Endodermal cell (in vitro differentiated cells): ENCODE data around the gene SERPINA1. TPM values are rescaled to one million over a fixed set of nuclear protein-coding genes. Genes with fewer than 3 reads are reported as not detected.
A peak's percentile ranks its signal among the peaks of the same experiment; 100 is the strongest.

Experiments
- DNase-seq: peaks from one replicate; pipeline ENCODE4 v3.0.0-alpha.2; 2017
- H3K27ac ChIP-seq: 2 replicates; pipeline ENCODE4 v1.5.1; 2013; ENCODE audit warnings: mild to moderate bottlenecking, low read depth, low read length, moderate library complexity
- H3K27me3 ChIP-seq: 2 replicates; pipeline ENCODE4 v1.6.1; 2013; ENCODE audit warnings: mild to moderate bottlenecking, low read length, moderate library complexity; ENCODE audit not compliant: insufficient read depth, control insufficient read depth, poor library complexity, severe bottlenecking
- H3K36me3 ChIP-seq: 2 replicates; pipeline ENCODE4 v1.7.0; 2013; ENCODE audit warnings: mild to moderate bottlenecking, low read length, moderate library complexity; ENCODE audit not compliant: control insufficient read depth, insufficient read depth
- H3K4me1 ChIP-seq: one replicate; pipeline ENCODE4 v1.7.0; 2013; ENCODE audit warnings: low read length; ENCODE audit not compliant: control insufficient read depth, insufficient read depth
- H3K4me3 ChIP-seq: 2 replicates; pipeline ENCODE4 v1.5.1; 2013; ENCODE audit warnings: mild to moderate bottlenecking, low read length, moderate library complexity
- H3K9ac ChIP-seq: 2 replicates; pipeline ENCODE4 v1.6.1; 2013; ENCODE audit warnings: mild to moderate bottlenecking, low read length, moderate library complexity; ENCODE audit not compliant: poor library complexity, severe bottlenecking; ENCODE audit errors: extremely low read depth
- H3K9me3 ChIP-seq: 2 replicates; pipeline ENCODE4 v1.6.1; 2013; ENCODE audit warnings: mild to moderate bottlenecking, low read length, moderate library complexity; ENCODE audit not compliant: control insufficient read depth
- H3K27ac Mint-ChIP-seq: 2 replicates; pipeline ENCODE4 v1.8.0; 2020; ENCODE audit warnings: mixed read lengths
- H3K27me3 Mint-ChIP-seq: 2 replicates; pipeline ENCODE4 v1.8.0; 2021; ENCODE audit warnings: mild to moderate bottlenecking, mixed read lengths; ENCODE audit not compliant: insufficient read depth
- H3K36me3 Mint-ChIP-seq: 2 replicates; pipeline ENCODE4 v1.8.0; 2020; ENCODE audit warnings: low read depth, mixed read lengths
- H3K4me1 Mint-ChIP-seq: 2 replicates; pipeline ENCODE4 v1.8.0; 2020; ENCODE audit warnings: mixed read lengths
- H3K4me3 Mint-ChIP-seq: 2 replicates; pipeline ENCODE4 v1.8.0; 2020; ENCODE audit warnings: mild to moderate bottlenecking, moderate library complexity, mixed read lengths
- H3K9me3 Mint-ChIP-seq: 2 replicates; pipeline ENCODE4 v1.8.0; 2020; ENCODE audit warnings: mild to moderate bottlenecking, mixed read lengths
- WGBS, 2 experiments: methylation state at CpG; one replicate each; pipeline versions ENCODE4 v1.1.5 to v1.1.7; 2013; ENCODE audit warnings: missing lambda C conversion rate in 2 of 2, mixed read lengths in 1 of 2; ENCODE audit not compliant: insufficient coverage in 1 of 2, insufficient read length in 1 of 2; 5-methylcytosine and 5-hydroxymethylcytosine counted together
- total RNA-seq, 2 donors: library from RNA; stranded (reverse); fragmentation: NEBNext Ultra II Directional in 1 of 2; extraction: Animal tissue kit (Norgen Biotek cat#: 25700) in 1 of 2; gene quantifications; 2 replicates in 1 of 2; 3 replicates in 1 of 2; pipeline ENCODE4 v1.2.1, GENCODE V29; 2021
- TF ChIP-seq, protein P1 (sequence below): fragments of 200-600 bp; sonication (generic); conservative IDR thresholded peaks from 2 replicates; pipeline ENCODE4 v1.5.0; 2021; ENCODE audit warnings: antibody characterized with exemption, mild to moderate bottlenecking

Gene SERPINA1
- total RNA-seq, 2 donors from 2014 or later = 1.2 TPM; not detected in 1

DNA sequence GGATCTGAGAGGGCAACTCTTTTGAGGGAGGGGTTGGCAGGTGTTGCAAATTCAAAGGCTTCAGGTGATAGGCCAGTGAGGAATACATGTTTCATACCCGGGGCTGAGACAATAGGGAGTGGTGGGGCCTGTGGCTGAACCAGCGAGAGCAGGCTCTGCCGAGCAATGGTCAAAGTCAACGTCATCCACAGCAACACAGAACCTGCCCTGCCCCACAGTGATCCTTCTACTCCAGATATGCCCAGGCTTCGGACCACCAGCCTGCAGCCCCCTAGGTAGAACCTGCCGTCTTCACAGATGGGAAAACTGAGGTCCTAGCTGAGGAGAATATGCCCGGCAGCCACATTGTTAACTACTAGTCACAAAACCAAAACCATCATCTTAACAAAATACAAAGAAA lies 4.1 kb downstream of the SERPINA1 start:
- H3K36me3 Mint-ChIP-seq = no peaks in the 10 kb centered on the region
- TF ChIP-seq, protein P1, sequence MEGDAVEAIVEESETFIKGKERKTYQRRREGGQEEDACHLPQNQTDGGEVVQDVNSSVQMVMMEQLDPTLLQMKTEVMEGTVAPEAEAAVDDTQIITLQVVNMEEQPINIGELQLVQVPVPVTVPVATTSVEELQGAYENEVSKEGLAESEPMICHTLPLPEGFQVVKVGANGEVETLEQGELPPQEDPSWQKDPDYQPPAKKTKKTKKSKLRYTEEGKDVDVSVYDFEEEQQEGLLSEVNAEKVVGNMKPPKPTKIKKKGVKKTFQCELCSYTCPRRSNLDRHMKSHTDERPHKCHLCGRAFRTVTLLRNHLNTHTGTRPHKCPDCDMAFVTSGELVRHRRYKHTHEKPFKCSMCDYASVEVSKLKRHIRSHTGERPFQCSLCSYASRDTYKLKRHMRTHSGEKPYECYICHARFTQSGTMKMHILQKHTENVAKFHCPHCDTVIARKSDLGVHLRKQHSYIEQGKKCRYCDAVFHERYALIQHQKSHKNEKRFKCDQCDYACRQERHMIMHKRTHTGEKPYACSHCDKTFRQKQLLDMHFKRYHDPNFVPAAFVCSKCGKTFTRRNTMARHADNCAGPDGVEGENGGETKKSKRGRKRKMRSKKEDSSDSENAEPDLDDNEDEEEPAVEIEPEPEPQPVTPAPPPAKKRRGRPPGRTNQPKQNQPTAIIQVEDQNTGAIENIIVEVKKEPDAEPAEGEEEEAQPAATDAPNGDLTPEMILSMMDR = no peak
- 93 to 94% methylated on average over 3 to 7 of the region's 7 CpGs for WGBS, 2 experiments
- H3K27me3 Mint-ChIP-seq = peaks cover 11% of the 10 kb centered on the region
- no peak for DNase-seq
- H3K27ac Mint-ChIP-seq = no peak overlapping the region
- Histone ChIP-seq H3K4me3 (no peak overlapping the region), H3K27ac (no peak overlapping the region), H3K4me1 (no peaks in the 10 kb centered on the region), H3K9me3 (no peaks in the 10 kb centered on the region), H3K9ac (no peak overlapping the region), H3K36me3 (no peaks in the 10 kb centered on the region), H3K27me3 (no peaks in the 10 kb centered on the region)
- H3K4me1 Mint-ChIP-seq = peaks cover 3% of the 10 kb centered on the region
- no peak overlapping the region for H3K4me3 Mint-ChIP-seq
- H3K9me3 Mint-ChIP-seq = no peaks in the 10 kb centered on the region

DNA sequence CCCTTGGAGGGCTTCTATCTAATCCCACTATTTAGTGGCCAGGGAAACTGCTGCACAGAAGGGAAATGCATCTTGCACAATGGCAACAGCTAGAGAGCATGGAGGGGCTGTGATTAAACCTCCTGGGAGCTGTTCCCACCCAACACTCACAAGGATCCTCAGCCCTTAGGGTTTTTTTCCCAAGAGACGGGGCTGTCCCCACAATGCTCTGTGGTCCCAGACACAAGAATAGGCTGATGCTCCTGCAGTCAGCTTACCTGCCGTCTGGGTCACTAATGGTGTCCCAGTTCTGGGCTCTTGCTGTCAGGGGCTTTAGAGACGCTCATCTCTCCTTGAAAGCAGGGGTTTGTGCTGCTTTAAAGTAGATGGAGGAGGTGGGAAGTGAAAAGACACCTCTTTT lies 4.6 kb downstream of the SERPINA1 start:
- Histone ChIP-seq H3K9ac (no peak overlapping the region), H3K27me3 (no peaks in the 10 kb centered on the region), H3K9me3 (no peaks in the 10 kb centered on the region), H3K4me3 (no peak overlapping the region), H3K4me1 (no peaks in the 10 kb centered on the region), H3K27ac (no peak overlapping the region), H3K36me3 (no peaks in the 10 kb centered on the region)
- TF ChIP-seq, protein P1 = no peak
- no peak for DNase-seq
- H3K4me3 Mint-ChIP-seq = no peak overlapping the region
- H3K9me3 Mint-ChIP-seq = no peaks in the 10 kb centered on the region
- no peak overlapping the region for H3K27ac Mint-ChIP-seq
- WGBS, 2 experiments = 91 to 100% methylated on average over 2 to 3 of the region's 3 CpGs
- H3K4me1 Mint-ChIP-seq = peaks cover 3% of the 10 kb centered on the region
- H3K36me3 Mint-ChIP-seq = no peaks in the 10 kb centered on the region
- peaks cover 12% of the 10 kb centered on the region for H3K27me3 Mint-ChIP-seq

DNA sequence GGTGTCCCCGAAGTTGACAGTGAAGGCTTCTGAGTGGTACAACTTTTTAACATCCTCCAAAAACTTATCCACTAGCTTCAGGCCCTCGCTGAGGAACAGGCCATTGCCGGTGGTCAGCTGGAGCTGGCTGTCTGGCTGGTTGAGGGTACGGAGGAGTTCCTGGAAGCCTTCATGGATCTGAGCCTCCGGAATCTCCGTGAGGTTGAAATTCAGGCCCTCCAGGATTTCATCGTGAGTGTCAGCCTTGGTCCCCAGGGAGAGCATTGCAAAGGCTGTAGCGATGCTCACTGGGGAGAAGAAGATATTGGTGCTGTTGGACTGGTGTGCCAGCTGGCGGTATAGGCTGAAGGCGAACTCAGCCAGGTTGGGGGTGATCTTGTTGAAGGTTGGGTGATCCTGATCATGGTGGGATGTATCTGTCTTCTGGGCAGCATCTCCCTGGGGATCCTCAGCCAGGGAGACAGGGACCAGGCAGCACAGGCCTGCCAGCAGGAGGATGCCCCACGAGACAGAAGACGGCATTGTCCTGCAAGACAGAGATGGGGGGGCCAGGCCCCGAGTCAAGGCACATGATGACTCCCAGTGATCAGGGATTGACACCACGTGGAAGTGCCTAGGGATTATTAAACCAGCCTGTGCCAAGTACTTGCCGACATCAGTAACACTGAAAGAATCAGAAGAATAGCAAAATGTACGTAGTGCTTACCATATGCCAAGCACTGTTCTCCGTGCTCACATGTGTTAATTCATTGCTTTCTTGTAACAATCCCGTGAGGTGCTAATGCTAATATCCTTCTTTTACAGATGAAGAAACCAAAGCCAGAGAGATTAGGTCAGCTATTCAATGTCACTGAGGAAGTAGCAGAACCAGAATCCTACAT lies 5.4 kb downstream of the SERPINA1 start:
- no peaks in the 10 kb centered on the region for H3K4me1 ChIP-seq
- H3K36me3 ChIP-seq = no peaks in the 10 kb centered on the region
- H3K27me3 ChIP-seq = no peaks in the 10 kb centered on the region
- Mint-ChIP-seq H3K9me3 (no peaks in the 10 kb centered on the region), H3K36me3 (no peaks in the 10 kb centered on the region), H3K27me3 (peaks cover 12% of the 10 kb centered on the region), H3K4me3 (no peak overlapping the region), H3K27ac (no peak overlapping the region), H3K4me1 (peaks cover 3% of the 10 kb centered on the region)
- no peak overlapping the region for H3K9ac ChIP-seq
- no peak overlapping the region for H3K27ac ChIP-seq
- no peak overlapping the region for H3K4me3 ChIP-seq
- no peaks in the 10 kb centered on the region for H3K9me3 ChIP-seq
- DNase-seq = peak; percentile 23
- TF ChIP-seq, protein P1 = no peak
- WGBS, 2 experiments = 79 to 82% methylated on average over 12 to 18 of the region's 18 CpGs
